GM12874 (cell line): ENCODE measurements around the gene MLXIPL.

Source experiments
- CTCF ChIP-seq: IDR thresholded peaks from 2 replicates; pipeline ENCODE4 v1.5.1; 2011; ENCODE audit warnings: low read depth, mild to moderate bottlenecking, control low read depth, low read length, moderate library complexity; ENCODE audit not compliant: insufficient read depth

The MLXIPL gene

DNA sequence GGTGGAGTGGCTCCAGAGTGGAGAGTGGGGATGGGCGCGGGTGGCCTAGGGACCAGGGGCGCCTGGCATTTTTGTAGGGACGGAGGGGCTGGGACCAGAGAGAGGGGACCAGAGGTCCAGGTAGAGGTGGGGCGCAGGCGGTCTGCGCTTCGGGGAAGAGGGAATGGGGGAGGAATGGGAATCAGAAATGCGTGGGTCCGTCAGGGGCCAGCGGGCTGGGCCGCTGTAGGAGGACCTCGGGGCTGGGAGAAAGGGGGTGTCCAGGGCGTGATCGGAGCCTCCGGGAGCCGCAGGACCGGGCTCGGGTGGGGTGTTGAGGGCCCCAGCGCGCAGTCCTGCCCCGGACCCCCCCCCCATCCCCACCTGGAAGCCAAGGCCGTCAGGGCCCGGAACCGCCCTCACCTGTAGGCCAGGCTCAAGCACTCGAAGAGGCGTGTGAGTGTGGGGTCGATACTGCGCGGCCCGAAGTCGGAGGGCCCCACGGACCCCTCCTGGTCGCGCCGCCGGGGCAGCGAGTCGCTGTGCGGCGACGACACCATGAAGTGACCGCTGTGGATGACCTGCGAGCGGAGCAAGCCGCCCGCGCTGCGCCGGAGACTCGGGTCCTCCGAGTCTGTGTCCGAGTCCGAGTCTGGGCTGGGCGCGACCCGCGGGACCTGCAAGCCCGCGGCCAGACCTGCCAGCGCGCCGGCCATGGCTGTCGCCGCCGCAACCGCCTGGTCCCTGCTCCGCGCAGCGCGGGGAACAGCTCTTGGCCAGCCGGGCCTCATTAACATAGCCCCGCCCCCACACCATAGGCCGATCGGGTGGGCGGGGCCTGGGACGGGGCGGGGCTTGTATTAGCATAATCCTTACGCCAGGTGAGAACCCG is at the start of gene MLXIPL:
Gene MLXIPL (minus strand): TSS at position 725 of the 871 bp plus-strand sequence. CDS start 30 bp downstream, at position 695.
- TF ChIP-seq CTCF = no peak

DNA sequence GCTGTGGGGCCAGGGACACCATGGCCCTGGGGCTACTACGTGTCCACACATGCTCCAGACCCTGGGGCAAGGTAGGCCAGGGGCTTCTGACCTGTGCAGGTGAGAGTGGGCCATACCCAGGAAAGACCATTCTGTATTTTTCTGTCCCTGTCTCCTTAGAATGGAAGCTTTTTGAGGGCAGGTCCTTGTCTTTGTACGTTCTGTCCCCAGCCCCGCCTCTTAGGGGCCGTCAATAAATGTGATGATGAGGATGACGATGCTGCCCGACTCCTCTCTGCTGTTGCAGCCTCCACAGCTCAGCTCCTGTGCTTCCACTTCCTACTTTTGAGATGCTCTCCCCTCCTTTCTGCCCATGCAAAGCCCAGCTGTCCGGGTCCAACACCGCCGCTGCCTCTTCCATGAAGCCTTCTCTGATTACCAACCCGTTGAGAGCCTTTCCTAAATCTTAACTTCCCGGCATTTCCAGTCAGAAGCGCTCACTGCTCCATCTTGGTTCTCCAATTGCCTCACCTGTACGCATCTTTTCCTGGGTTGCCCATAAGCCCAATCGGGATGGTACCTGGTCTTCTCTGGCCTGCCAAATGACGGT is 47.6 kb upstream of the MLXIPL start:
- TF ChIP-seq CTCF = no peak

- no peak for TF ChIP-seq CTCF
These were observed 47.0 kb upstream of the MLXIPL start for GRCh38 chr7:73671322-73671661.

GRCh38 chr7:73669858-73670385 is 45.6 kb upstream of the MLXIPL start:
- no peak for TF ChIP-seq CTCF

GRCh38 chr7:73669288-73669701 is 45.0 kb upstream of the MLXIPL start:
- TF ChIP-seq CTCF = no peak

GRCh38 chr7:73668886-73669230 is 44.5 kb upstream of the MLXIPL start:
- TF ChIP-seq CTCF = no peak

DNA sequence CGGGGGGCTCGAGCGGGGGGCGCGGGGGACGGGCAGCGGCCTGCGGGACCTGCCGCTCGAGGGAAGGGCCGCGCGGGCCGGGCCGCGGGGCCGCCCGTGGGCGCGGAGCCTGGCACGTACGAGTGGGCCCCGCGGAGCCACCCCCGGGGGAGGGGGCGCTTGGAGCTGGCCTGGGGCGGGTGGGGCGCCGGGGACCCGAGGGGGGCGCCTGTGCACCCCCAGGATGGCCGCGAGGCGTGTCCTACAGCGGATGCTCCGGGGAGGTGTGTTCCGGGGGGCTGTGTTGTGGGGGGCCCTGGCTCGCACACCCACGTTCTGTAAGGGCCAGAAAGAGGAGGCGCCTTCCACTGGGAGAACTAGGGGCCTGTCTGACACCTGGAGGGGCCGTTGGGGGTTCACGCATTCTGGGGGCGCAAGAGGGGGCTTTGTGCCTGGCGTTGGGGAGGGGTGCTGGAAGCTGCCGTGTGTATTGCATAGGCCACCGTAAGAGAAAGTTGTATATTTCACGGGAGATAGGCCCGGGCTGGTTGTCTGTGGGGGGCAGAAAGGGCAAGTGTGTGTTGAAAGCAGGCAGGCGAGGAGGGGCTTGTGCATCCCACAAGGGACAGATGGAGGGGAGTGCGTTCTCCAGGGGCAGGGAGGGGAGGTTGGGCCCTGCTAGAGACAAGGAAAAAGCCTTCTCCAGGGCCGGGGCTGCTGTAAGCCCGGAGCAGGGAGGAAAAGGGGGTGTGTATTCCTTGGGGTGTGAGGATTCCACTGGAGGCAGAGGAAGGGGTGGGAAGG is 44.0 kb upstream of the MLXIPL start:
- TF ChIP-seq CTCF = no peak
